ENCODE data around the gene NRCAM. TPM values are rescaled to one million over a fixed set of nuclear protein-coding genes. Genes with fewer than 3 reads are reported as not detected.

Gene NRCAM
- total RNA-seq, 2 experiments from 2014 or later = 3.2 to 3.8 TPM

GRCh38 chr7:108408296-108408991, 47.8 kb downstream of the NRCAM start:
- intact Hi-C loops (cut with micrococcal nuclease) = no loop called here
- Mint-ChIP-seq H3K36me3 (ENCODE audit: low read depth) (peaks cover 2% of the 10 kb centered on the region), H3K9me3 (peaks cover 2% of the 10 kb centered on the region), H3K4me3 (no peak overlapping the region), H3K27me3 (peaks cover 1% of the 10 kb centered on the region), H3K27ac (no peak overlapping the region), H3K4me1 (ENCODE audit: low read depth) (peaks cover 2% of the 10 kb centered on the region)
- ChIA-PET CTCF (interaction anchor here (0.9 kb wide), 1 partner anchor 11 kb away, joined by 3 read pairs; no protein-coding TSS in a partner anchor), POLR2A (interaction anchor here (1.0 to 1.1 kb wide), 2 partner anchors 97 to 163 kb away, joined by 3 read pairs; no protein-coding TSS in a partner anchor)
- TF ChIP-seq CTCF (IDR thresholded peaks at IDR 0.05) = no peak
- ATAC-seq (no peak), DNase-seq (no peak)

- no peak for ATAC-seq
Measured at GRCh38 chr7:108407676-108408075, 48.6 kb downstream of the NRCAM start.

GRCh38 chr7:108406222-108406890, 49.9 kb downstream of the NRCAM start:
- Mint-ChIP-seq H3K4me3 (no peak overlapping the region), H3K27me3 (no peaks in the 10 kb centered on the region), H3K9me3 (no peaks in the 10 kb centered on the region), H3K36me3 (ENCODE audit: low read depth) (no peaks in the 10 kb centered on the region), H3K27ac (no peak overlapping the region), H3K4me1 (ENCODE audit: low read depth) (peaks cover 5% of the 10 kb centered on the region)
- POLR2A ChIA-PET = no interaction called here
- DNase-seq (no peak), ATAC-seq (no peak)
- CTCF ChIA-PET = interaction anchor here (1.0 to 1.2 kb wide), 2 partner anchors 16 to 36 kb away, joined by 3 read pairs; no protein-coding TSS in a partner anchor
- intact Hi-C loops (cut with micrococcal nuclease) = no loop called here
- no peak for TF ChIP-seq CTCF (IDR thresholded peaks at IDR 0.05)

More at GRCh38 chr7:108407676-108408075, 48.6 kb downstream of the NRCAM start:
- H3K27ac Mint-ChIP-seq = no peak overlapping the region
- no peak overlapping the region for H3K4me3 Mint-ChIP-seq
- no peaks in the 10 kb centered on the region for H3K27me3 Mint-ChIP-seq
- no peak for DNase-seq
- peaks cover 3% of the 10 kb centered on the region for H3K4me1 Mint-ChIP-seq (ENCODE audit: low read depth)
- no peaks in the 10 kb centered on the region for H3K9me3 Mint-ChIP-seq
- no peak for TF ChIP-seq CTCF (IDR thresholded peaks at IDR 0.05)
- intact Hi-C loops (cut with micrococcal nuclease) = no loop called here
- ChIA-PET CTCF (no interaction called here), POLR2A (no interaction called here)
- H3K36me3 Mint-ChIP-seq (ENCODE audit: low read depth) = no peaks in the 10 kb centered on the region

- no peaks in the 10 kb centered on the region for H3K9me3 Mint-ChIP-seq
- ATAC-seq (no peak), DNase-seq (no peak)
- no peak overlapping the region for H3K4me3 Mint-ChIP-seq
- no peaks in the 10 kb centered on the region for H3K36me3 Mint-ChIP-seq (ENCODE audit: low read depth)
- intact Hi-C loops (cut with micrococcal nuclease) = no loop called here
- H3K27me3 Mint-ChIP-seq = no peaks in the 10 kb centered on the region
- TF ChIP-seq CTCF (IDR thresholded peaks at IDR 0.05) = no peak
- peaks cover 5% of the 10 kb centered on the region for H3K4me1 Mint-ChIP-seq (ENCODE audit: low read depth)
- H3K27ac Mint-ChIP-seq = no peak overlapping the region
- CTCF ChIA-PET = no interaction called here
- POLR2A ChIA-PET = no interaction called here
Measured at GRCh38 chr7:108404509-108405420, 51.5 kb downstream of the NRCAM start.
